Right ventricle myocardium superior (tissue), 1 donor: ENCODE data around the gene SALL1. TPM values are rescaled to one million over a fixed set of nuclear protein-coding genes. Genes with fewer than 3 reads are reported as not detected.

Experiments
- ATAC-seq: fragments of 200-7000 bp; cut with Tn5 transposase; one replicate; pipeline ENCODE4 v1.9.1; 2020; ENCODE audit warnings: mild to moderate bottlenecking; ENCODE audit not compliant: poor library complexity
- DNase-seq: peaks from one replicate; pipeline ENCODE4 v3.0.0-alpha.2; 2020
- intact Hi-C: fragments of 100-400 bp; cut with DNase I; formaldehyde crosslinking; loops from one replicate; pipeline ENCODE4 v1.11.2; 2022
- total RNA-seq: library from RNA; stranded (reverse); fragmentation: NEBNext Ultra II Directional; extraction: Animal tissue kit (Norgen Biotek cat#: 25700); gene quantifications from one replicate; pipeline ENCODE4 v1.2.1, GENCODE V29; 2021
- donor health status: DM: no; HTN: yes; CAD: no; lungs with severe emphysema.

The SALL1 gene
- total RNA-seq, 1 donor from 2014 or later: 0.46 TPM

GRCh38 chr16:51119973-51120729 lies 30.9 kb downstream of the SALL1 start:
- ATAC-seq: no peak

GRCh38 chr16:51119556-51119955 lies 31.5 kb downstream of the SALL1 start:
- no peak for ATAC-seq
- no peak for DNase-seq
- intact Hi-C loops: no loop called here

More at GRCh38 chr16:51119973-51120729, 30.9 kb downstream of the SALL1 start:
- DNase-seq: no peak
- intact Hi-C loops: no loop called here

- no peak for DNase-seq
- ATAC-seq: no peak
- intact Hi-C loops: no loop called here
Observed at GRCh38 chr16:51116353-51116752, 34.7 kb downstream of the SALL1 start.

- ATAC-seq: no peak
- intact Hi-C loops: no loop called here
- no peak for DNase-seq
Observed at GRCh38 chr16:51114382-51114781, 36.7 kb downstream of the SALL1 start.

- no peak for ATAC-seq
- intact Hi-C loops: no loop called here
Observed at GRCh38 chr16:51113236-51114125, 37.6 kb downstream of the SALL1 start.

GRCh38 chr16:51112323-51112722 lies 38.7 kb downstream of the SALL1 start:
- ATAC-seq: no peak
- intact Hi-C loops: no loop called here
- DNase-seq: no peak

More at GRCh38 chr16:51113236-51114125, 37.6 kb downstream of the SALL1 start:
- no peak for DNase-seq

- DNase-seq (no peak), ATAC-seq (no peak)
- intact Hi-C loops: no loop called here
Observed at GRCh38 chr16:51111759-51112158, 39.3 kb downstream of the SALL1 start.

GRCh38 chr16:51110700-51111157 lies 40.3 kb downstream of the SALL1 start:
- ATAC-seq: no peak
- intact Hi-C loops: no loop called here
- no peak for DNase-seq

- DNase-seq: no peak
- intact Hi-C loops: no loop called here
- ATAC-seq: no peak
Observed at GRCh38 chr16:51109173-51109572, 41.9 kb downstream of the SALL1 start.

- DNase-seq (no peak), ATAC-seq (no peak)
- intact Hi-C loops: no loop called here
Observed at GRCh38 chr16:51107742-51108141, 43.3 kb downstream of the SALL1 start.

GRCh38 chr16:51106535-51106934 lies 44.5 kb downstream of the SALL1 start:
- intact Hi-C loops: no loop called here
- ATAC-seq (no peak), DNase-seq (no peak)

- DNase-seq (no peak), ATAC-seq (no peak)
- intact Hi-C loops: no loop called here
Observed at GRCh38 chr16:51103590-51103989, 47.5 kb downstream of the SALL1 start.

- ATAC-seq (no peak), DNase-seq (no peak)
- intact Hi-C loops: no loop called here
Observed at GRCh38 chr16:51097729-51098128, 53.3 kb downstream of the SALL1 start.

- no peak for DNase-seq
- intact Hi-C loops: no loop called here
Observed at GRCh38 chr16:51095890-51096626, 55.0 kb downstream of the SALL1 start.

GRCh38 chr16:51095084-51095881 lies 55.8 kb downstream of the SALL1 start:
- DNase-seq (no peak), ATAC-seq (no peak)
- intact Hi-C loops: no loop called here

More at GRCh38 chr16:51095890-51096626, 55.0 kb downstream of the SALL1 start:
- no peak for ATAC-seq

- no peak for ATAC-seq
- DNase-seq: no peak
- intact Hi-C loops: no loop called here
Observed at GRCh38 chr16:51093726-51094280, 57.3 kb downstream of the SALL1 start.
